Measurements from ENCODE around the gene FTO. TPM values are rescaled to one million over a fixed set of nuclear protein-coding genes. Genes with fewer than 3 reads are reported as not detected.

Gene FTO
- total RNA-seq, 1 experiment from 2014 or later: 129 TPM

GRCh38 chr16:54055864-54056263 is 351.9 kb downstream of the FTO start:
- Histone ChIP-seq H3K27me3 (no peaks in the 10 kb centered on the region), H3K27ac (peak overlapping the region; percentile 20; the same call in 1 of the 2 replicates), H3K4me3 (no peak overlapping the region), H3K36me3 (no peaks in the 10 kb centered on the region), H3K9me3 (replicated peaks) (no peaks in the 10 kb centered on the region), H3K4me1 (0 out of 2 replicates have a peak, but pooled peaks cover 6% of the 10 kb centered on the region)
- DNase-seq: peak in 1 of 2 experiments; percentile 32

- Histone ChIP-seq H3K4me1 (0 out of 2 replicates have a peak, but pooled peaks cover 6% of the 10 kb centered on the region), H3K27ac (no peak overlapping the region), H3K9me3 (replicated peaks) (no peaks in the 10 kb centered on the region), H3K4me3 (no peak overlapping the region), H3K27me3 (no peaks in the 10 kb centered on the region), H3K36me3 (no peaks in the 10 kb centered on the region)
- no peak for DNase-seq
These were observed 353.0 kb downstream of the FTO start for GRCh38 chr16:54056921-54057320.

- no peaks in the 10 kb centered on the region for H3K36me3 ChIP-seq
- H3K9me3 ChIP-seq (replicated peaks): no peaks in the 10 kb centered on the region
- H3K4me3 ChIP-seq: no peak overlapping the region
- 0 out of 2 replicates have a peak, but pooled peaks cover 6% of the 10 kb centered on the region for H3K4me1 ChIP-seq
- no peak overlapping the region for H3K27ac ChIP-seq
- H3K27me3 ChIP-seq: no peaks in the 10 kb centered on the region
- no peak for DNase-seq
These were observed 355.4 kb downstream of the FTO start for GRCh38 chr16:54059319-54059718.

GRCh38 chr16:54060599-54061421 is 356.9 kb downstream of the FTO start:
- H3K4me3 ChIP-seq: no peak overlapping the region
- no peak overlapping the region for H3K27ac ChIP-seq

GRCh38 chr16:54061454-54061853 is 357.5 kb downstream of the FTO start:
- no peak overlapping the region for H3K27ac ChIP-seq
- no peaks in the 10 kb centered on the region for H3K36me3 ChIP-seq
- no peak overlapping the region for H3K4me3 ChIP-seq
- H3K4me1 ChIP-seq: no peaks in the 10 kb centered on the region
- no peaks in the 10 kb centered on the region for H3K9me3 ChIP-seq (replicated peaks)
- no peak for DNase-seq
- no peaks in the 10 kb centered on the region for H3K27me3 ChIP-seq

More at GRCh38 chr16:54060599-54061421, 356.9 kb downstream of the FTO start:
- 0 out of 2 replicates have a peak, but pooled peaks cover 4% of the 10 kb centered on the region for H3K4me1 ChIP-seq
- no peaks in the 10 kb centered on the region for H3K27me3 ChIP-seq
- no peak for DNase-seq
- H3K36me3 ChIP-seq: no peaks in the 10 kb centered on the region
- no peaks in the 10 kb centered on the region for H3K9me3 ChIP-seq (replicated peaks)

GRCh38 chr16:54062361-54063278 is 358.7 kb downstream of the FTO start:
- no peak for DNase-seq
- H3K36me3 ChIP-seq: no peaks in the 10 kb centered on the region
- no peak overlapping the region for H3K4me3 ChIP-seq
- H3K4me1 ChIP-seq: no peaks in the 10 kb centered on the region
- no peak overlapping the region for H3K27ac ChIP-seq
- no peaks in the 10 kb centered on the region for H3K9me3 ChIP-seq (replicated peaks)
- H3K27me3 ChIP-seq: no peaks in the 10 kb centered on the region

- Histone ChIP-seq H3K9me3 (replicated peaks) (no peaks in the 10 kb centered on the region), H3K27me3 (no peaks in the 10 kb centered on the region), H3K4me3 (no peak overlapping the region), H3K36me3 (no peaks in the 10 kb centered on the region), H3K4me1 (no peaks in the 10 kb centered on the region), H3K27ac (no peak overlapping the region)
- DNase-seq: no peak
These were observed 359.4 kb downstream of the FTO start for GRCh38 chr16:54063279-54063773.

GRCh38 chr16:54066451-54067105 is 362.6 kb downstream of the FTO start:
- DNase-seq: no peak
- Histone ChIP-seq H3K4me3 (no peak overlapping the region), H3K36me3 (no peaks in the 10 kb centered on the region), H3K27me3 (no peaks in the 10 kb centered on the region), H3K4me1 (no peaks in the 10 kb centered on the region), H3K9me3 (replicated peaks) (no peaks in the 10 kb centered on the region), H3K27ac (no peak overlapping the region)

- Histone ChIP-seq H3K9me3 (replicated peaks) (no peaks in the 10 kb centered on the region), H3K4me1 (no peaks in the 10 kb centered on the region), H3K27ac (no peak overlapping the region)
These were observed 363.5 kb downstream of the FTO start for GRCh38 chr16:54067322-54068065.

GRCh38 chr16:54068212-54068611 is 364.3 kb downstream of the FTO start:
- Histone ChIP-seq H3K27ac (no peak overlapping the region), H3K36me3 (no peaks in the 10 kb centered on the region), H3K27me3 (no peaks in the 10 kb centered on the region), H3K9me3 (replicated peaks) (no peaks in the 10 kb centered on the region), H3K4me1 (no peaks in the 10 kb centered on the region), H3K4me3 (no peak overlapping the region)
- DNase-seq: no peak

More at GRCh38 chr16:54067322-54068065, 363.5 kb downstream of the FTO start:
- no peak overlapping the region for H3K4me3 ChIP-seq
- no peaks in the 10 kb centered on the region for H3K27me3 ChIP-seq
- no peak for DNase-seq
- H3K36me3 ChIP-seq: no peaks in the 10 kb centered on the region

GRCh38 chr16:54069601-54070239 is 365.8 kb downstream of the FTO start:
- Histone ChIP-seq H3K27me3 (no peaks in the 10 kb centered on the region), H3K36me3 (no peaks in the 10 kb centered on the region), H3K4me3 (no peak overlapping the region), H3K27ac (no peak overlapping the region), H3K4me1 (no peaks in the 10 kb centered on the region), H3K9me3 (replicated peaks) (no peaks in the 10 kb centered on the region)
- DNase-seq: peak in 1 of 2 experiments; percentile 15

GRCh38 chr16:54070789-54071343 is 366.9 kb downstream of the FTO start:
- no peaks in the 10 kb centered on the region for H3K27me3 ChIP-seq
- H3K4me1 ChIP-seq: no peaks in the 10 kb centered on the region
- DNase-seq: no peak
- H3K27ac ChIP-seq: no peak overlapping the region
- no peaks in the 10 kb centered on the region for H3K9me3 ChIP-seq (replicated peaks)
- H3K4me3 ChIP-seq: no peak overlapping the region
- H3K36me3 ChIP-seq: no peaks in the 10 kb centered on the region

GRCh38 chr16:54071514-54071913 is 367.6 kb downstream of the FTO start:
- H3K27ac ChIP-seq: no peak overlapping the region
- no peaks in the 10 kb centered on the region for H3K9me3 ChIP-seq (replicated peaks)
- DNase-seq: no peak
- H3K27me3 ChIP-seq: no peaks in the 10 kb centered on the region
- H3K4me1 ChIP-seq: no peaks in the 10 kb centered on the region
- H3K4me3 ChIP-seq: no peak overlapping the region
- H3K36me3 ChIP-seq: no peaks in the 10 kb centered on the region
